ENCODE measurements around the gene ZFYVE28.
"Not testable (repeated sequence)": the region's sequence is repeated elsewhere in the genome, so short reads cannot be mapped to it uniquely, and the experiment has no call there.

Gene ZFYVE28

GRCh38 chr4:2284934-2285612 is 133.4 kb downstream of the ZFYVE28 start:
- H3K4me3 ChIP-seq (ENCODE audit: low read length): no peak overlapping the region
- no CpG with 5 or more reads among the region's 15 CpGs for WGBS (ENCODE audit: insufficient coverage, insufficient read length)
- no peaks in the 10 kb centered on the region for H3K27me3 ChIP-seq (ENCODE audit: control insufficient read depth, insufficient read depth, low read length)
- no peak overlapping the region for H3K27ac ChIP-seq (ENCODE audit: low read length)
- DNase-seq (ENCODE audit: low read depth, low spot score): no peak
- no peaks in the 10 kb centered on the region for H3K4me1 ChIP-seq (ENCODE audit: control insufficient read depth, insufficient read depth, low read length)
- H3K36me3 ChIP-seq (ENCODE audit: control insufficient read depth, insufficient read depth, low read length): no peaks in the 10 kb centered on the region
- H3K9me3 ChIP-seq (ENCODE audit: control insufficient read depth, insufficient read depth, low read length): no peaks in the 10 kb centered on the region

- Histone ChIP-seq H3K9me3 (ENCODE audit: control insufficient read depth, insufficient read depth, low read length) (no peaks in the 10 kb centered on the region), H3K27me3 (ENCODE audit: control insufficient read depth, insufficient read depth, low read length) (no peaks in the 10 kb centered on the region), H3K36me3 (ENCODE audit: control insufficient read depth, insufficient read depth, low read length) (no peaks in the 10 kb centered on the region), H3K4me1 (ENCODE audit: control insufficient read depth, insufficient read depth, low read length) (no peaks in the 10 kb centered on the region), H3K4me3 (ENCODE audit: low read length) (no peak overlapping the region), H3K27ac (ENCODE audit: low read length) (no peak overlapping the region)
- no CpG with 5 or more reads among the region's 23 CpGs for WGBS (ENCODE audit: insufficient coverage, insufficient read length)
- no peak for DNase-seq (ENCODE audit: low read depth, low spot score)
These were observed 134.1 kb downstream of the ZFYVE28 start for GRCh38 chr4:2284161-2284933.

- no peak for DNase-seq (ENCODE audit: low read depth, low spot score)
- 100% methylated on average over 2 of the region's 3 CpGs for WGBS (ENCODE audit: insufficient coverage, insufficient read length)
- H3K4me1 ChIP-seq (ENCODE audit: control insufficient read depth, insufficient read depth, low read length): no peaks in the 10 kb centered on the region
These were observed 135.2 kb downstream of the ZFYVE28 start for GRCh38 chr4:2283199-2283711.

GRCh38 chr4:2281575-2282343 is 136.7 kb downstream of the ZFYVE28 start:
- no peak for DNase-seq (ENCODE audit: low read depth, low spot score)
- no peak overlapping the region for H3K4me3 ChIP-seq (ENCODE audit: low read length)
- H3K27ac ChIP-seq (ENCODE audit: low read length): no peak overlapping the region
- no peaks in the 10 kb centered on the region for H3K4me1 ChIP-seq (ENCODE audit: control insufficient read depth, insufficient read depth, low read length)
- H3K9me3 ChIP-seq (ENCODE audit: control insufficient read depth, insufficient read depth, low read length): no peaks in the 10 kb centered on the region
- WGBS (ENCODE audit: insufficient coverage, insufficient read length): no CpG with 5 or more reads among the region's 10 CpGs
- H3K27me3 ChIP-seq (ENCODE audit: control insufficient read depth, insufficient read depth, low read length): no peaks in the 10 kb centered on the region
- H3K36me3 ChIP-seq (ENCODE audit: control insufficient read depth, insufficient read depth, low read length): no peaks in the 10 kb centered on the region

More at GRCh38 chr4:2283199-2283711, 135.2 kb downstream of the ZFYVE28 start:
- no peaks in the 10 kb centered on the region for H3K9me3 ChIP-seq (ENCODE audit: control insufficient read depth, insufficient read depth, low read length)
- H3K36me3 ChIP-seq (ENCODE audit: control insufficient read depth, insufficient read depth, low read length): no peaks in the 10 kb centered on the region
- H3K27me3 ChIP-seq (ENCODE audit: control insufficient read depth, insufficient read depth, low read length): no peaks in the 10 kb centered on the region
- H3K4me3 ChIP-seq (ENCODE audit: low read length): no peak overlapping the region
- no peak overlapping the region for H3K27ac ChIP-seq (ENCODE audit: low read length)

- no peaks in the 10 kb centered on the region for H3K9me3 ChIP-seq (ENCODE audit: control insufficient read depth, insufficient read depth, low read length)
- no peak overlapping the region for H3K4me3 ChIP-seq (ENCODE audit: low read length)
- H3K27ac ChIP-seq (ENCODE audit: low read length): no peak overlapping the region
- H3K36me3 ChIP-seq (ENCODE audit: control insufficient read depth, insufficient read depth, low read length): no peaks in the 10 kb centered on the region
- no peak for DNase-seq (ENCODE audit: low read depth, low spot score)
- H3K27me3 ChIP-seq (ENCODE audit: control insufficient read depth, insufficient read depth, low read length): no peaks in the 10 kb centered on the region
- WGBS (ENCODE audit: insufficient coverage, insufficient read length): no CpG with 5 or more reads among the region's 13 CpGs
- H3K4me1 ChIP-seq (ENCODE audit: control insufficient read depth, insufficient read depth, low read length): no peaks in the 10 kb centered on the region
These were observed 137.7 kb downstream of the ZFYVE28 start for GRCh38 chr4:2280531-2281300.

- WGBS (ENCODE audit: insufficient coverage, insufficient read length): no CpG with 5 or more reads among the region's 9 CpGs
- Histone ChIP-seq H3K27me3 (ENCODE audit: control insufficient read depth, insufficient read depth, low read length) (no peaks in the 10 kb centered on the region), H3K4me1 (ENCODE audit: control insufficient read depth, insufficient read depth, low read length) (no peaks in the 10 kb centered on the region), H3K36me3 (ENCODE audit: control insufficient read depth, insufficient read depth, low read length) (no peaks in the 10 kb centered on the region), H3K27ac (ENCODE audit: low read length) (no peak overlapping the region), H3K9me3 (ENCODE audit: control insufficient read depth, insufficient read depth, low read length) (no peaks in the 10 kb centered on the region), H3K4me3 (ENCODE audit: low read length) (no peak overlapping the region)
- no peak for DNase-seq (ENCODE audit: low read depth, low spot score)
These were observed 140.5 kb downstream of the ZFYVE28 start for GRCh38 chr4:2277956-2278355.

GRCh38 chr4:2276581-2277325 is 141.7 kb downstream of the ZFYVE28 start:
- Histone ChIP-seq H3K27ac (ENCODE audit: low read length) (no peak overlapping the region), H3K27me3 (ENCODE audit: control insufficient read depth, insufficient read depth, low read length) (no peaks in the 10 kb centered on the region), H3K4me3 (ENCODE audit: low read length) (no peak overlapping the region), H3K4me1 (ENCODE audit: control insufficient read depth, insufficient read depth, low read length) (no peaks in the 10 kb centered on the region), H3K9me3 (ENCODE audit: control insufficient read depth, insufficient read depth, low read length) (no peaks in the 10 kb centered on the region), H3K36me3 (ENCODE audit: control insufficient read depth, insufficient read depth, low read length) (no peaks in the 10 kb centered on the region)
- WGBS (ENCODE audit: insufficient coverage, insufficient read length): 100% methylated on average over 4 of the region's 30 CpGs
- no peak for DNase-seq (ENCODE audit: low read depth, low spot score)

- Histone ChIP-seq H3K4me1 (ENCODE audit: control insufficient read depth, insufficient read depth, low read length) (no peaks in the 10 kb centered on the region), H3K4me3 (ENCODE audit: low read length) (no peak overlapping the region; the same call in 1 of the 2 replicates), H3K27me3 (ENCODE audit: control insufficient read depth, insufficient read depth, low read length) (no peaks in the 10 kb centered on the region), H3K9me3 (ENCODE audit: control insufficient read depth, insufficient read depth, low read length) (no peaks in the 10 kb centered on the region), H3K27ac (ENCODE audit: low read length) (no peak overlapping the region), H3K36me3 (ENCODE audit: control insufficient read depth, insufficient read depth, low read length) (no peaks in the 10 kb centered on the region)
- no peak for DNase-seq (ENCODE audit: low read depth, low spot score)
- no CpG with 5 or more reads among the region's 44 CpGs for WGBS (ENCODE audit: insufficient coverage, insufficient read length)
These were observed 142.7 kb downstream of the ZFYVE28 start for GRCh38 chr4:2275546-2276251.

GRCh38 chr4:2275044-2275397 is 143.4 kb downstream of the ZFYVE28 start:
- H3K27me3 ChIP-seq (ENCODE audit: control insufficient read depth, insufficient read depth, low read length); H3K4me1 ChIP-seq (ENCODE audit: control insufficient read depth, insufficient read depth, low read length); H3K36me3 ChIP-seq (ENCODE audit: control insufficient read depth, insufficient read depth, low read length); H3K9me3 ChIP-seq (ENCODE audit: control insufficient read depth, insufficient read depth, low read length); H3K27ac ChIP-seq (ENCODE audit: low read length); DNase-seq (ENCODE audit: low read depth, low spot score); H3K4me3 ChIP-seq (ENCODE audit: low read length): not testable (repeated sequence)
- WGBS (ENCODE audit: insufficient coverage, insufficient read length): no CpG with 5 or more reads among the region's 10 CpGs

All from iPS DF 6.9 (cell line).